ENCODE results near the gene ZNF341.
A peak's percentile ranks its signal among the peaks of the same experiment; 100 is the strongest.

ZNF341 gene

GRCh38 chr20:33702861-33703260, 28.9 kb upstream of the ZNF341 start:
- DNase-seq = no peak

DNA sequence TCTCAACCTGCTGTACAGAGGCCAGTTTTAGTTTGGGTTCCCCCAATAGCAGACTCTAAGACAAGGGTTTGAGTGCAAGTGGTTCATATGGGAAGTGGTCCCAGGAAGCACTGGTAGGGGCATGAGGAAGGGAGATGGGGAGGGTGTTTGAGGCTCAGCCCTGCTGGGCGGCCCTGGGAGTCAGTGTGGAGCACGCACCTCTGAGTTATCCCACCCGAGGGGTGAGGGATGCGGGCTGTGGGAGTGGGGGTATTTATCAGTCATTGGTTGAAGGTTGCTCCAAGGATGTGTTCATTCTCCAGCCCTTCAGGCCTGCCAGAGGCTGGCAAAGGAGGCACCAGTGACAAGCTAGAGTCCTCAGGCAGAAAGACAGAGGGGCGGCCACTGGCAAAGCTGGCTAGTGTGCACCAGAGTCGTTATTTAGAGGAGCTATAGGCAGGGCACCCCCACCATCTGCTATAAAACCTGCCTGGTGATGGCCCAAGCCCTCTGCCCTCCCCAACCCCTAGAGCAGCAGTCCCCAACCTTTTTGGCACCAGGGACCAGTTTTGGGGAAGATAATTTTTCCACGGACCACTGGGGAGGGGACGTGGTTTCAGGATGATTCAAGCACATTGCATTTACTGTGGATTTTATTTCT, 28.2 kb upstream of the ZNF341 start:
- DNase-seq = no peak

- no peak for DNase-seq
Measured at GRCh38 chr20:33704197-33704924, 27.4 kb upstream of the ZNF341 start.

DNA sequence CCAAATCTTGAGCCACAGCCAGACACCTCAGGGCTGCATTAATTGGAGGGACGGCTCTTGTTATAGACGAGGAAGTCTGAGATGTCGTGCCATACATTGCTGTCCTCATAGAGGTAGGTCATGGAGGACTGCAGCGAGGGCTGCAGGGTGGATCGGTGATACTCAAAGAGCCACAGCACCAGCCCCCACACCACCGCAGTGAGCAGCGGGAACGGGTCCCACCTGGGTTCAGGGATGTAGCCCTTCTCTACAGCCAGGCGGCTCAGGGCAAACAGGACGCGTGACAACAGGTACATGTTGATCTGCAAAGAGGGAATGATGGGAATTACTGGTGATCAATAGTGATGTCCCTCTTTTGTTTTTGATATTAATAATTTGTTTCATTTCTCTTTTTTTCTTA, 24.1 kb upstream of the ZNF341 start:
- DNase-seq = no peak

- DNase-seq = no peak
Measured at GRCh38 chr20:33709398-33709797, 22.4 kb upstream of the ZNF341 start.

DNA sequence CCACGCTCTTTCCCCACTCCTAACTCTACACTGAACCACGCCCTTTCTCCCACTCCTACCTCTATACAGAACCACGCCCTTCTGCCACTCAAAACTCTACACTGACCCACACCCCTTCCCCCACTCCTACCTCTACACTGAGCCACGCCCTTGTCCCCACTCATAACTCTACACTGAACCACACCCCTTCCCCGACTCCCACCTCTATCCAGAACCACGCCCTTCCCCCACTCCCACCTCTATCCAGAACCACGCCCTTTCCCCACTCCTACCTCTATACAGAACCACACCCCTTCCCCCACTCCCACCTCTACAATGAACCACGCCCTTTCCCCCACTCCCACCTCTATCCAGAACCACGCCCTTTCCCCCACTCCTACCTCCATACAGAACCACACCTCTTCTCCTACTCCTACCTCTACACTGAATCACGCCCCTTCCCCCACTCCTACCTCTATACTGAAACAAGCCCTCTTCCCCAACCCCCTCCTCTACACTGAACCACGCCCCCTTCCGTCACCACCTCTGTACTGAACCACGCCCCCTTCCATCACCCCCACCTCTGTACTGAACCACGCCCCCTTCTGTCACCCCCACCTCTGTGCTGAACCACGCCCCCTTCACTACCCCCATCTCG, 21.8 kb upstream of the ZNF341 start:
- DNase-seq = no peak

DNA sequence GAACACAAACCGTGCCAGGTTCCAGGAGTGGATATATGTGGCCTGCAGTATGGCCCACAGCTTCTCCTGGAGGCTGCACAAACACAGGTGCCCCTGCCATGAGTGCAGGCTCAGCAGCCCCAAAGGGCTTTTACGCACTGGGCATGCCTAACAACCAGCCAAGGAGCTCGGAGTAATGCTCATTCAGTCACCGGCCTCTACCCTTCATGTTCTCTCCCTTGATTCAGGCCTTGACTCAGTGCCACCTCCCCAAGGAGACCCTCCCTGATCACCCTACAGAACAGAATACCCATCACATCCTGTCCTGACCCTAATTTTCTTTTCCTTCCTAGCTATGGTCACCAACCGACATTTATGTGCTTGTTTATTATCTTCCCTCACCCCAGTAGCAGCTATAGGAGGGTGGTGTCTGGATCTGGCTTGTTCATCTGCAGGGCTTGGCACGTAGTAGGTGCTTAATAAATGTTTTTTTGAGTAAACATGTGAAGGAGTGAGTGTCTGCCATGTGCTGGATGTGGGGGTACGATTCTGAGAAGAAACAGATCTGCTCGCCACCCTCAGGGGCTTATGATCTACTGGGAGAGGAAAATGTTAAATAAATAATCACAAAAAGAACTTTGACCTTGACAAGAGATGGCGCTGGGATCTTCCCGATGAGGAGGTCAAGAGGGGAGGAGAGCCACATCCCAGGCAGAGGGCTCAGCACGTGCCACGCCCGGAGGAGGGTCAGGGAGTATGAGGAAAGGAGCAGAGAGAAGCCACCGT, 20.9 kb upstream of the ZNF341 start:
- no peak for DNase-seq

GRCh38 chr20:33711446-33711738, 20.4 kb upstream of the ZNF341 start:
- DNase-seq = no peak

DNA sequence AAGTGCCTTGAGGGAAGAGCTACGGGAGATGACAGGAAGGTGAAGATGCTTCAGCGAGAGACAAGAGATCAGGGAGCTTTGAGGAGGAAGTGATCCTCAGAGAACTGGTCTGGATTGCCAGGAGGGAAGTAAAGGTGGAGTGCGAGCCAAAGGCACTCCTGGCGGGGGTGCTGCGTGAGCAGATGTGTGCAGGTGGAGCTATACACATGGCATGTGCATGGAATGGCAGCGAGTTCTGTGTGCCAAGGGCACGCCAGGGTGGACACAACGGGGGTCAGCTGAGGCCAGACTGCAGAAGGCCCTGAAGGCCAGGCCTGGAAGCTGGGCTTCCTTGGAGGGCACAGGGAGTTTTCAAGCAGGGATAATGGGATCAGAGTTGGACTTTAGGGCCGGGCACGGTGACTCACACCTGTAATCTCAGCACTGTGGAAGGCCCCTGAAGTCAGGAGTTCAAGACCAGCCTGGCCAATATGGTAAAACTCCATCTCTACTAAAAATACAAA, 17.9 kb upstream of the ZNF341 start:
- DNase-seq = no peak

DNA sequence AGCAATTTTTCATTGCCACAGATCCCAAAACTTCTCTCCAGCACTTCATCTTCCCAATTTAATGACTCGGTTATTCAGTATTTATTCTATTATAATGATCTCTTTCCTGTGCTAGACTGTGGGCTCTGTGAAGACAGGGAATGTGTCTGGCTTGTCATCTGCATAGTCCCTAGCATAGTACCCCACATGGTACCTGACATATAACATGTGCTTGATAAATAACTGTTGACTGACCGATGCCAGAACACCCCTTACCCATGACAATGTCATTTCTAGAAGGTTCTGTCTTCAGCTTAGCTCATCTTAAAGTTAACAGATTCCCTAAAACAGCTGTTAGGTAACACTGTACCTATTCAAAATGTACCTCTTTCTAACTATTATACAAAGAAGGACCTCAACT, 15.3 kb upstream of the ZNF341 start:
- DNase-seq = no peak

DNA sequence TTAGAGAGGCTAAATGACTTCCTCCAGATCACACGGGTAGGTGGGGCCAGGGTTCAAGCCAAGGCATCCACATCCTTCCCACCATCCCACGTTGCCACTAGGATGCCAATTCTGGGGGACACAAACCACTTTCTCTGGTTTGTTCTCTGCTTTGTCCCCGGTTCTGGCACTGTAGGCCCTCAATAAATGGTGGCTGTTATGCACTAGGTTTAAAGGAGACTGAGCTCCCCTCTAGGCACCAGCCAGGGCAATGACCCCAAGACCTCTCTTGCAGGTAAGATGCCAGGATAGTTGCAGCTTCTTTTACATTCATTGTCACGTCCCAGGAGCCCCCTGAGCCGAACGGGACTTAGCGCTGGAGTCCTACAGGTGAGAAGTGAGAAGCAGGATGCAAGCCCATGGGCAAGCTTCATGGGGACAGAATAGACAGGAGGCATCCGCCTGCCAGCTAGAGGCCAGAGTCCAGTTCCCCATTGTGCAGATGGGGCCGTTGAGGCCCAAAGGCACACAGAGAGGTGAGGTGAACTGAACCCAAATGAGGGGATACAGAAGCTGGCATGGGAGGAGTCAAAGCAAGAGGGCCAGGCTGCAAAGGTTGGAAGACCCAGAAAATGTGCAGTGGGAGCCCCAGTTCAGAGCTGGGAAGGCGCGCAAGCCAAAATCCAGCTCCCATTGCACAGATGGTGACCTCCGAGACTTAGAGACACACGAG, 12.4 kb upstream of the ZNF341 start:
- no peak for DNase-seq

DNA sequence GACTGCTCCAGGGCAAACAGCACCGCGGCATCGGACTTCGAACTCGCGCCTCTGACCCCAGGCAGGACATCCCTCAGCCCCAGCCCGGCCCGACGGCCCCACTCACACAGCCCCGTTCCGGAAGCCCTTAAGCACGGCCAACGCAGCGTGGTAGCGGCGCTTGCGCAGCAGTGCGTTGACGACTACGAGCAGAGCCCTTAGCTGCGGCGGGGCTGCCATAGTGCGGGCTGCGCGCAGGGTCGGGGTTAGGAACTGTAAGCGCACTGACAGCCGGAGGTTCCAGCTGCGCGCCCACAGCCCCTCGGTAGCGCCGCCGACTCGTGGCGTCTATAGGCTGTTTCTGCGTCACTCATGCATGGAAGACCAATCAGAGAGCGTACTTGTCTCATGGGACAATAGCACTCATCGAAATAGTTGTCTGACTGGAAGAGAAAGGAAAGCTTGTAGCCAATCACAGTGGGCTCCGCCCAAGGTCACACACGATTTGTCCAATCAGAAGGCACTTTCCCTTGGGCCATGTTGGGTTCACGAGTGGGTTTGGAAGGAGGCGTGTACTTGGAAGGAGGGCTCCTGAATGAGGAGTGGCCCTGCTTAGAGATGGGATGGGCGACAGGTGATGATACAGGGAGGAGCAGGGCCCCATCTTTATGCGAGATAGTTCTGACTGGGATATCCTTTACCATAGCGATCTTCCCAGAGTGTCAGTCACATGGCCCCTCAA, 11.6 kb upstream of the ZNF341 start, which contains the start of gene PXMP4:
PXMP4 (minus strand) TSS at position 322 of the 721 bp plus-strand sequence; CDS start at position 219, 103 bp downstream.
- peak; percentile 67 to 96 (median 79) for DNase-seq

GRCh38 chr20:33721391-33722140, 10.2 kb upstream of the ZNF341 start:
- DNase-seq = no peak

GRCh38 chr20:33724439-33725094, 7.2 kb upstream of the ZNF341 start:
- no peak for DNase-seq

DNA sequence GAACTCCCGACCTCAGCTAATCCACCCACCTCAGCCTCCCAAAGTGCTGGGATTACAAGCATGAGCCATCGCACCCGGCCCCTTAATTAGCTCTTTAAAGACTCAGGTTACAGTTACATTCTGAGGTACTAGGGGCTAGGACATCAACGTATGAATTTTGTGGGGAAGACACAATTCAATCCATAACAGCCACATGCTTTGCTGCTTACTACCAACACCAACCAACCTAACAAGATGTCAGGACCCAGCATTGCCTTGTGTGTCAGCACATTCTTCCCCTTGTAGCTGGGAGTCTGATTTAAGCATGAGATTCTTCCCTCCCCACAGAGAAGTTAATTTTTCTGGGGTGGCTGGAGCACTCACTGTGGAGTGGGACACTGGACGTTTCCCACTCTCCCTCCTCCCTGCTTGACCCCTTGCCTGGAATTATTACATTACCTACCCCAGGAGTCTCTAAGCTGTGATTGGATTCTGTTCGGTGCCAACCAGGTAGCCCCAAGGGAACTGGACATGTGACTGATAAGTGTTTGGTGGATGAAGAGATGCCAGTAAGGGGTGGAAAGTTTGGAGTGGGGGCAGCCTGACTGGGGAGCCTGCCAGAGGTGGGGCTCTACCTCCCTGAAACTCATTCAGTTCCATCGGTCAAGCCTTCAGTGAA, 6.1 kb upstream of the ZNF341 start:
- DNase-seq = no peak

GRCh38 chr20:33727115-33727479, 4.7 kb upstream of the ZNF341 start:
- DNase-seq = no peak

- no peak for DNase-seq
Measured at GRCh38 chr20:33727806-33728205, 4.0 kb upstream of the ZNF341 start.

GRCh38 chr20:33728463-33728862, 3.3 kb upstream of the ZNF341 start:
- no peak for DNase-seq

DNA sequence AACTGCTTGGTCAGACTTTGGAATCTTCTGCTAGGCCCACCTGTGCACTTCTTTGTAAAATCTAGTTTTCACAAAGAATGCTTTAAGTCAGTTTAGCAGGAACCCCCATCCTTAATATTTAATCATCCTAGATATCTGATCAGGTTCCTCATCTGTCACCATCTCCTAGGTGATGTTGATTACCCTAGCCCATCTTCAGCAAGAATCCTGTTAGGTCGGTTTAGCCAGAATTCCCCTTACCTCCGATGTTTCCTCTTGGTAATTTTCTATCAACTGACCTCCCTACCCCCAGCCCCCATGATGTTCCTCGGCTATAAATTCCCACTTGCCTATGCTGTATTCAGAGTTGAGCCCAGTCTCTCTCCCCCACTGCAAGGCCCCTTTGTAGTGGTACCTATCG, 2.7 kb upstream of the ZNF341 start:
- no peak for DNase-seq
